HG03064 (cell line): ENCODE results near the gene VWA3A.
"Not testable (repeated sequence)": the region's sequence is repeated elsewhere in the genome, so short reads cannot be mapped to it uniquely, and the experiment has no call there.

Source experiments
- ATAC-seq: cut with Tn5 transposase; IDR thresholded peaks from one replicate; pipeline ENCODE4 v1.9.1; 2021; ENCODE audit warnings: low read depth; ENCODE audit not compliant: unreplicated experiment

Gene VWA3A

GRCh38 chr16:22081050-22081449 is 11.3 kb upstream of the VWA3A start:
- no peak for ATAC-seq

GRCh38 chr16:22086440-22086839 is 5.9 kb upstream of the VWA3A start:
- ATAC-seq: no peak

- ATAC-seq: no peak
Observed at GRCh38 chr16:22088642-22089041, 3.7 kb upstream of the VWA3A start.

- ATAC-seq: no peak
Observed at GRCh38 chr16:22089910-22090309, 2.4 kb upstream of the VWA3A start.

- no peak for ATAC-seq
Observed at GRCh38 chr16:22091721-22092120, 620 bp upstream of the VWA3A start.

DNA sequence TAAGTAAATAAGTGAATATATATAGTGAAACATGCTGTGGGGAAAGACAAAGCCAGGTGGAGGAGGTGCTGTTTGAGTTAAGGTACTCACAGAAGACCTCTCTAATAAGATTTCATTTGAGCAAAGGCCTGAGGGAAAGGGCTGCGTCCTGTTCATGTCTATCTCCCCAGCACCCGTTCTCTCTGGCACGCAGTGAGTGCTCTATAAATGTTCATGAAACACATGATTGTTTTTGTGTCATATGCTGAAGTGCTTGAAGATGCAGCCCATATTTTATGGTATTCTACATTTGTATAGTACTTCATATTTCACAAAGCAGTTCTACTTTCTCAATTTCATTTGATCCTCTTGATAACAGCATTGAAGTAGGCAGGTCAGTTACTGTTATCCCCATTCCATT is 990 bp downstream of the VWA3A start:
- no peak for ATAC-seq

GRCh38 chr16:22093996-22094395 is 1.7 kb downstream of the VWA3A start:
- ATAC-seq: no peak

DNA sequence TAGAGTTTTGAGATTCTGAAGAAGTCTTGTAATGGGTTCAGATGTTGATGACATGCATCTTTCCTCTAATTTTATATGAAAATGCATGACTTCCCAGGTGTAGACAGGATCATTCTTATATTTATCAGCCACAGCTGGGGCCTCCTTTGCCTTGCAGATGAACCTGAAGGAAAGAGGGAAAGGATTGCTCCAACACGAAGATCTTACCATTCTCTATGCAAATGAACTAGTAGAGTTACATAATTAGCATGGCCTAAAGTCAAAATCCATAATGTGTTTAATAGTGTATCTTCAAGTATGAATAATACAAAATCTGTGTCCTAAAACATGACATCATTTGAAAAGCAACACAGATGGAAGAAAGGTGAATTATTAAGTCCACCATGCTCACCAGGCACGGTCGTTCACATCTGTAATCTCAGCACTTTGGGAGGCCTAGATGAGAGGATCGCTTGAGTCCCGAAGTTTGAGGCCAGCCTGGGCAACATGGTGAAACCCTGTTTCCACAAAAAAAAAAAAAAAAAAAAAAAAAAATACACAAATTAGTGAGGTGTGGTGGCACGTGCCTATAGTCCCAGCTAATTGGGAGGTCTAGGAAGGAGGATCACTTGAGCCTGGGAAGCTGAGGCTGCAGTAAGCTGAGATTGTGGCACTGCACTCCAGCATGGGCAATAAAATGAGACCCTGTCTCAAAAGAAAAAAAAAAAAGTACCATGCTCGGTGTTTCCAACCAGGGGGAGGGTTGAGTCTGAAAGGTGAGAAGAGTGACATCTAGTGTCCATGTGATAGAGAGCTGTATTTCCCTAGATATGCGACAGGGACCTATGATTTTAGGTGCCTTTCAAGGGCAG is 6.3 kb downstream of the VWA3A start:
- no peak for ATAC-seq

GRCh38 chr16:22099256-22099975 is 7.1 kb downstream of the VWA3A start:
- no peak for ATAC-seq

DNA sequence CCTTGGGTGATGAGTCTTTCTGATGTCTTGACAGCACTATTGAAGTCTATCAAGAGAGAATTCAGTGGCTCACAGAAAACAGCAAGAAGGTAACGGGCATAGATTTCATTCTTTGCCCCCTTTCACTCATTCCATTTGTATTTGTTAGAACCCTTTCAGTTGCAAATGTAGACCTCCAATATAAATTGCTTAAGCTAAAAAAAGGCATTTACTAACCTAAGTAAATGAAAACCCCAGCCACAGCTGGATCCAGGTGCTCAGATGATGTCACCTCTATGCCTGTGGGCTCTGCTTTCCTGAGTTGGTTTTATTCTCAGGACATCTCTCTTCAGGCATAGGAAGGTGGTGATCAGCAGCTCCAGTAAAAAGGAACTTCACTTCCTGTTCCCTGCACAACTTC is 11.1 kb downstream of the VWA3A start:
- ATAC-seq: no peak

- no peak for ATAC-seq
Observed at GRCh38 chr16:22109258-22109898, 17.0 kb downstream of the VWA3A start.

DNA sequence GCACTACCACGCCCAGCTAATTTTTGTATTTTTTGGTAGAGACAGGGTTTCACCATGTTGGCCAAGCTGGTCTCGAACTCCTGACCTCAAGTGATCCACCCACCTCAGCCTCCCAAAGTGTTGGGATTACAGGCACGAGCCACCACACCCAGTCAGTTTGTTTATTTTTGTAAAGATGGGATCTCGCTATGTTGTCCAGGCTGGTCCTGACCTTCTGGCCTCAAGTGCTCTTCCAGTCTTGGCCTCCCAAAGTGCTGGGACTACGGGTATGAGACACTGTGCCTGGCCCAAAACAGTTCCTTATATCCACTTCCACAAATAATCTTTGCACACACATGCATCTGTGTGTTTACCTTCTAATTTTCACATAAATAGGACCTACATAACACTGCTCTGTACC is 19.3 kb downstream of the VWA3A start:
- not testable (repeated sequence) for ATAC-seq

GRCh38 chr16:22116095-22116700 is 23.9 kb downstream of the VWA3A start:
- ATAC-seq: no peak

- no peak for ATAC-seq
Observed at GRCh38 chr16:22117609-22118008, 25.3 kb downstream of the VWA3A start.

DNA sequence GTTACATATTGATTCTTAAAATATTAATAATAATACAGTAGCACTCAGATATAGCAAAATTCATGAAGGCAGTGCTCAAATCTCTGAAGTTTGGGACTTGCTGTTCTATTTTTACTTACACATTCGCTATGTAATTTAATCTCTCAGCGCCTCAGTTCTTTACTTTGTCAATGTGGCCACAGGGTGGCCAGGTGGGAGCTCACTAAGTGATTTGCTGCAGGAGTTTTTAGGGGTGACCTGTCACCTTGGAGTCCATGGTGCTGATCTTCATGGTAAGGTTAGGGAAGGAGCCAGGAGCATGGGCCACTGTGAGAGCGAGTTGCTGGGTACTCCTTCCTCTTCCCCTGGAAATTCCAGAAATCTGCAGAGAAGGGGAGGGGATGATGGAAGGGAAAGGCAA is 28.1 kb downstream of the VWA3A start:
- ATAC-seq: no peak

DNA sequence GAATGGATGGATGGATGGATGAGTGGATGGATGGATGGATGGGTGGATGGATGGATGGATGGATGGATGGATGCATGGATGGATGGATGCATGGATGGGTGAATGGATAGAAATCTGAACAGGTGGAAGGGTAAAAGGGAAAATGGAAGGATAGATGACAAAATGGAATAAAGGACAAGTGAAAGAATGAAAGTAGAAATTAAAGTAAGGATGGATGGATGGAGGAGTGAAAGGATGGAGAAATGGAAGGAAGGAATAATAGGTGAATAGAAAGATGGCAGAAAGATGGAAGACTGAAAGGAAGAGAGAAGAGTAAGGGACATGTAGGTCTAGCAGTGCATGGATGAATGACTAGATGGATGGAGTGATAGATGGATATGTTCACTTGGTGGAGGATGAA is 29.9 kb downstream of the VWA3A start:
- ATAC-seq: no peak

DNA sequence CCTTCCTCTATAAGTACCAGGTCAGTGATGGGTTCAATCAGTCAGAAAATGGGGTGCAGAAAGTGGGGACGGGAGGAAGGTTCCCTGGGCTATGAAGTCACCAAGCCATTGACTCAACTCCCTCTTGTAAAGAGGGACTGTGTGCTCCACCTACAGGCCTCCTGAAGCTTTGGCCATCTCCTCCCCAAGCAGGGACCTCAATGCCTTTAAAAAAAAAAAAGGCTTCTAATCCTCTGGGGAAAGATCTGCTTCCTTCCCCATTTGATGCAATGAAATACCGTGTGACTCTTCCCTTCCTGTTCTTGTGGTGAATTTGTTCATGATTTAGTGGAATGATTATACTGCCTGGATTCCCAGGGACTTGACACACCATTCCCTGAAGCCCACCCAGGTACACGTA is 30.8 kb downstream of the VWA3A start:
- no peak for ATAC-seq

DNA sequence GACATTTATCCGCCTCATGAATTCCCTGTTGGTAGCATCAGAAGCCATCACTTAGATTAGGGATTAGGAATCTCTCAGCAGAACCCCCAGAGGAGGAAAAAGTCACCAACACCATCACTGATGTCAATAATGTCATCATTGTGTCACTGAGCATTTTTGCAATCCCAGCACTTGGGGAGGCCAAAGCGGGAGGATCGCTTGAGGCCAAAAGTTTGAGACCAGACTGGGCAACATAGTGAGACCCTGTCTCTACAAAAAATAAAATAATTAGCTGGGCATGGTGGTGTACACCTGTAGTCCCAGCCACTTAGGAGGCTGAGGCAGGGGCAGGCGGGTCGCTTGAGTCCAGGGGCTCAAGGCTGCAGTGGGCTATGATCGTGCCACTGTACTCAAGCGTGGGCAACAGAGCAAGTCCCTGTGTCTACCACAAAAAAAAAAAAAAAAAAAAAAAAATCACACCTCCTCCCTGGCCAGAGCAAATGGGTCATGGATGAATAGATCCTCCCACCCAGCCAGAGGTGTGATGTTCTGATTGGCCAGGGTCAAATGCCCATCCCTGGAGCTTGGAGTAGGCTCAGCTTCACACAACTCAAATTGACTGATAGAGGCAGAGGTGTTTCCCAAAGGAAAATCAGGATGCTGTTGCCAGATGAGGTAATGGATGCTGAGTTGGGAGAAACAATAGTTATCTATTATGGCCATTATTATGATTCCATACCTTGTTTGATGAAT is 31.6 kb downstream of the VWA3A start:
- ATAC-seq: no peak

DNA sequence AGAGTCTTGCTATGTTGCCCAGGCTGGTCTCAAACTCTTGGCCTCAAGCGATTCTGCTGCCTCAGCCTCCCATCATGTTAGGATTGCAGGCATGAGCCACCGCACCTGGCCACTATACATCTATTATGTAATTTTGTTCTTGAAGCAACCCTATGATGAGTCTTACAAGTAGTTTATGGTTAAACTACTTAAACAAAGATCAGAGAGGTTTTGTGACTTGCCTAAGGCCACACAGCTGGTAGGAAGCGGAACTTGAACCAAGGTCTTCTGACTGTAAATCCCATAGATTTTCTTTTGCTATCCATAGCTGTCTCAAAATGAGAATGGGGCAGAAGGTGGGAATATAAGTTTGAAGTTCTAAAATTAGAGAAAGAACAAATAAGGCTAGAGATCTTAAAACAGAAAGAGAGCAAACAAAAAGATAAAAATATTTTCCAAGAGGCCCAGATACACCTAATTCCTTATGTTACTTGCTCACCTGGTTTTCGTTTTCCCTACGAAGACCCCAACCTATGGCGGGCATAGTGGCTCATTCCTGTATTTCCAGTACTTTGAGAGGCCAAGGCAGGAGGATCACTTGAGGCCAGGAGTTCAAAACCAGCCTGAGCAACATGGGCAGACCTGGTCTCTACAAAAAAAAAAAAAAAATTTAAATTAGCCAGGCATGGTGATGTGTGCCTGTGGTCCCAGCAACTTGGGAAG is 32.4 kb downstream of the VWA3A start:
- ATAC-seq: no peak

GRCh38 chr16:22126037-22126558 is 33.8 kb downstream of the VWA3A start:
- ATAC-seq: no peak
